B cell (primary cell): ENCODE measurements around the gene BAZ2B. TPM values are rescaled to one million over a fixed set of nuclear protein-coding genes. Genes with fewer than 3 reads are reported as not detected.

Experiments used
- ATAC-seq: fragments of 200-7000 bp; cut with Tn5 transposase; one replicate; pipeline ENCODE4 v1.10.0; 2021; ENCODE audit warnings: low read depth, mild to moderate bottlenecking, moderate number of reproducible peaks, moderate library complexity
- CTCF ChIA-PET: fragments of 350-600 bp; sonication (Branson Sonifier 250); formaldehyde crosslinking; loops from one replicate; lab custom pipeline; 2021; ENCODE audit warnings: antibody characterized with exemption, inconsistent platforms; lab: Charles Lee
- POLR2A ChIA-PET: fragments of 350-600 bp; sonication (Branson Sonifier 250); formaldehyde crosslinking; loops from one replicate; lab custom pipeline; 2021; ENCODE audit warnings: antibody characterized with exemption; lab: Charles Lee
- DNase-seq: peaks from one replicate; pipeline ENCODE4 v3.0.0; 2013
- H2AFZ ChIP-seq: 2 replicates; pipeline ENCODE4 v1.6.1; 2012; ENCODE audit warnings: mild to moderate bottlenecking, low read depth, low read length; ENCODE audit not compliant: insufficient read depth, poor library complexity, severe bottlenecking
- H3K27ac ChIP-seq, 2 donors: 1 replicate in 1 of 2; 2 replicates in 1 of 2; pipeline ENCODE4 v1.5.1; 2012 to 2013; ENCODE audit warnings: low read length in 2 of 2, mild to moderate bottlenecking in 2 of 2, moderate library complexity in 1 of 2
- H3K27me3 ChIP-seq, 4 experiments: fragments of 200-600 bp in 1 of 4; sonication (generic) in 1 of 4; replicated peaks in 1 of 4; 1 replicate in 2 of 4; 2 replicates in 2 of 4; pipeline versions ENCODE4 v1.6.1 to v1.7.0; 2013 to 2016; ENCODE audit warnings: low read length in 3 of 4, mild to moderate bottlenecking in 2 of 4, mixed read lengths in 1 of 4, moderate library complexity in 1 of 4; ENCODE audit not compliant: insufficient read depth in 4 of 4, control insufficient read depth in 3 of 4; ENCODE audit errors: control extremely low read depth in 1 of 4
- H3K36me3 ChIP-seq, 2 experiments: replicated peaks in 1 of 2; 1 replicate in 1 of 2; 2 replicates in 1 of 2; pipeline versions ENCODE4 v1.6.1 to v1.7.1; 2013; ENCODE audit warnings: low read length in 1 of 2; ENCODE audit not compliant: insufficient read depth in 2 of 2, control insufficient read depth in 1 of 2; ENCODE audit errors: control extremely low read depth in 1 of 2, extremely low read depth in 1 of 2
- H3K4me1 ChIP-seq, 2 donors: fragments of 200-600 bp in 1 of 2; sonication (generic) in 1 of 2; 1 replicate in 1 of 2; 2 replicates in 1 of 2; pipeline versions ENCODE4 v1.5.1 to v1.6.1; 2013 to 2017; ENCODE audit warnings: low read length in 2 of 2; ENCODE audit not compliant: control insufficient read depth in 2 of 2, insufficient read depth in 2 of 2
- H3K4me2 ChIP-seq: replicated peaks from 2 replicates; pipeline ENCODE3; 2012; ENCODE audit warnings: mild to moderate bottlenecking, low read depth, low read length; ENCODE audit not compliant: poor library complexity, severe bottlenecking
- H3K4me3 ChIP-seq, 5 experiments: fragments of 200-600 bp in 1 of 5; sonication (generic) in 1 of 5; 1 replicate in 3 of 5; 2 replicates in 2 of 5; pipeline versions ENCODE4 v1.5.1 to v1.7.0; 2011 to 2016; ENCODE audit warnings: low read length in 4 of 5, mild to moderate bottlenecking in 4 of 5, low read depth in 2 of 5, control low read depth in 1 of 5, moderate library complexity in 1 of 5; ENCODE audit not compliant: insufficient read depth in 1 of 5; ENCODE audit errors: control extremely low read depth in 1 of 5, extremely low read depth in 1 of 5
- H3K79me2 ChIP-seq: fragments of 200-600 bp; sonication (generic); one replicate; pipeline ENCODE4 v1.6.0; 2016; ENCODE audit warnings: low read length; ENCODE audit not compliant: control insufficient read depth, insufficient read depth
- H3K9ac ChIP-seq: fragments of 200-600 bp; sonication (generic); 2 replicates; pipeline ENCODE4 v1.6.1; 2017; ENCODE audit warnings: mild to moderate bottlenecking, low read length, moderate library complexity
- H3K9me3 ChIP-seq, 3 donors: one replicate each; pipeline versions ENCODE4 v1.6.1 to v1.7.1; 2013; ENCODE audit warnings: low read length in 2 of 3; ENCODE audit not compliant: control insufficient read depth in 2 of 3, insufficient read depth in 1 of 3; ENCODE audit errors: control extremely low read depth in 1 of 3
- H4K20me1 ChIP-seq: 2 replicates; pipeline ENCODE4 v1.6.0; 2012; ENCODE audit warnings: mild to moderate bottlenecking, low read length; ENCODE audit not compliant: insufficient read depth, control insufficient read depth, poor library complexity, severe bottlenecking
- H3K27ac Mint-ChIP-seq: one replicate; pipeline ENCODE4 v1.8.0; 2021; ENCODE audit warnings: mixed read lengths
- H3K27me3 Mint-ChIP-seq: one replicate; pipeline ENCODE4 v1.8.0; 2021; ENCODE audit warnings: mixed read lengths
- H3K4me1 Mint-ChIP-seq: one replicate; pipeline ENCODE4 v1.8.0; 2021; ENCODE audit warnings: mixed read lengths
- H3K4me3 Mint-ChIP-seq: one replicate; pipeline ENCODE4 v1.8.0; 2021; ENCODE audit warnings: mixed read lengths
- H3K9me3 Mint-ChIP-seq: one replicate; pipeline ENCODE4 v1.8.0; 2022; ENCODE audit warnings: mixed read lengths; ENCODE audit not compliant: insufficient read depth
- CTCF ChIP-seq: fragments of 200-600 bp; IDR thresholded peaks from one replicate; pipeline ENCODE4 v1.8.0; 2022; ENCODE audit warnings: antibody characterized with exemption, mild to moderate bottlenecking
- EZH2 ChIP-seq: IDR thresholded peaks from 2 replicates; pipeline ENCODE4 v1.6.1; 2012; ENCODE audit warnings: borderline replicate concordance, low read depth, mild to moderate bottlenecking, moderate library complexity, low read length; ENCODE audit not compliant: insufficient read depth, poor library complexity, severe bottlenecking
- WGBS: methylation state at CpG from one replicate; pipeline ENCODE4 v1.1.5; 2013; ENCODE audit warnings: missing lambda C conversion rate; ENCODE audit not compliant: insufficient coverage; 5-methylcytosine and 5-hydroxymethylcytosine counted together
- intact Hi-C: fragments of 100-400 bp; cut with micrococcal nuclease; formaldehyde crosslinking; loops from one replicate; pipeline ENCODE4 v1.10.0; 2022
- polyA plus RNA-seq: library from polyadenylated mRNA; depleted of rRNA; stranded (reverse); fragments of >200 nt; gene quantifications from 2 replicates; pipeline ENCODE4 v1.2.3, GENCODE V29; 2012
- total RNA-seq, 2 donors: library from RNA; stranded (reverse); fragments of 120-200 nt in 1 of 2; gene quantifications; 1 replicate in 1 of 2; 2 replicates in 1 of 2; pipeline versions ENCODE4 v1.2.3 to v1.2.4, GENCODE V29; 2013 to 2022

BAZ2B gene
- total and polyA plus RNA-seq, 2 donors (not counting 1 experiment from before 2014, with no cell fraction given) = 8.6 to 42.3 TPM

- intact Hi-C loops = no loop called here
These were observed 241.1 kb downstream of the BAZ2B start for GRCh38 chr2:159375241-159375640.

GRCh38 chr2:159371506-159371905 is 244.8 kb downstream of the BAZ2B start:
- POLR2A ChIA-PET = no interaction called here
- ATAC-seq = no peak

More at GRCh38 chr2:159375241-159375640, 241.1 kb downstream of the BAZ2B start:
- Histone ChIP-seq H3K4me3 (no peak overlapping the region), H3K27me3 (no peaks in the 10 kb centered on the region), H3K9me3 (no peaks in the 10 kb centered on the region), H3K36me3 (peaks cover 9 to 23% of the 10 kb centered on the region in 2 experiments), H3K9ac (no peak overlapping the region), H3K4me1 (no peaks in the 10 kb centered on the region), H3K79me2 (no peaks in the 10 kb centered on the region), H3K4me2 (no peak overlapping the region), H3K27ac (no peak overlapping the region), H4K20me1 (no peaks in the 10 kb centered on the region), H2AFZ (no peak overlapping the region)
- Mint-ChIP-seq H3K4me3 (no peak overlapping the region), H3K27ac (no peak overlapping the region), H3K9me3 (no peaks in the 10 kb centered on the region), H3K27me3 (no peaks in the 10 kb centered on the region), H3K4me1 (no peaks in the 10 kb centered on the region)
- POLR2A ChIA-PET = no interaction called here
- no peak for ATAC-seq
- CTCF ChIA-PET = no interaction called here
- DNase-seq = no peak
- TF ChIP-seq CTCF (no peak), EZH2 (no peak)

More at GRCh38 chr2:159371506-159371905, 244.8 kb downstream of the BAZ2B start:
- no peak overlapping the region for H3K27ac ChIP-seq
- DNase-seq = no peak
- H3K27me3 ChIP-seq = no peaks in the 10 kb centered on the region
- H3K36me3 ChIP-seq = peaks cover 15 to 30% of the 10 kb centered on the region in 2 experiments
- no peak for TF ChIP-seq EZH2
- H2AFZ ChIP-seq = no peak overlapping the region
- CTCF ChIA-PET = no interaction called here
- no peak overlapping the region for H3K4me3 ChIP-seq
- no peaks in the 10 kb centered on the region for H3K79me2 ChIP-seq
- no peak overlapping the region for H3K27ac Mint-ChIP-seq
- intact Hi-C loops = no loop called here
- no peaks in the 10 kb centered on the region for H4K20me1 ChIP-seq
- no peak overlapping the region for H3K9ac ChIP-seq
- no peaks in the 10 kb centered on the region for H3K9me3 ChIP-seq
- H3K4me1 Mint-ChIP-seq = no peaks in the 10 kb centered on the region
- H3K27me3 Mint-ChIP-seq = no peaks in the 10 kb centered on the region
- H3K4me1 ChIP-seq = no peaks in the 10 kb centered on the region
- H3K4me3 Mint-ChIP-seq = no peak overlapping the region
- 40% methylated on average over 1 of the region's 2 CpGs for WGBS
- no peak overlapping the region for H3K4me2 ChIP-seq
- H3K9me3 Mint-ChIP-seq = no peaks in the 10 kb centered on the region
